Astrocyte of the cerebellum (primary cell): ENCODE results near the gene SIRT7.

Experiments
- DNase-seq: peaks from one replicate; pipeline ENCODE4 v3.0.0-alpha.2; 2011; ENCODE audit warnings: low read depth
- H3K4me3 ChIP-seq: 2 replicates; pipeline ENCODE4 v1.5.1; 2011; ENCODE audit warnings: mild to moderate bottlenecking, low read depth, low read length, moderate library complexity
- CTCF ChIP-seq: IDR thresholded peaks from 2 replicates; pipeline ENCODE4 v1.5.1; 2012; ENCODE audit warnings: low read length, low read depth, moderate library complexity, mild to moderate bottlenecking; ENCODE audit errors: missing control alignments
- in situ Hi-C: cut with HindIII; loops from 2 replicates; pipeline ENCODE4 v1.10.0; 2017; ENCODE audit warnings: low sequenced_read_pairs

Gene SIRT7

GRCh38 chr17:81878294-81878693 is 39.7 kb downstream of the SIRT7 start:
- TF ChIP-seq CTCF = no peak
- H3K4me3 ChIP-seq = no peak overlapping the region
- in situ Hi-C loops = no loop called here
- no peak for DNase-seq

DNA sequence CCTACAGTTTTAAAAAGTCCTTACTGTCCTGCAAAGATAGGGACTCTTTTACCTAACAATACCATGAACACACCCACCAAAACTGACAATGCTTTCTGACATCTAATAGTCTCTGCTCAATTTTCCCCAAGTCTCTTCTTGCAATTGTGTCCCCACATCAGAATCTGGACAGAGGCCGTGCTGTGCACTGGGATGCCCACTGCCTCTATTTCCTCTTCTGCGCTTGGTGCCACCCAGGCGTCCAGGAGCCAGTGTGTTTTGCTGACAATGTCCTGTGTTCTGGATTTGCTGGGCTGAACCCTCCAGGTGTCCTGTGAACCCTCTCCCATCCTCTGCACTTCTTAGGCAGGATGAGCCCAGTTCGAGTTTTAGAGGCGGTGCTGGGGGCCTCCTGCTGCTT is 40.4 kb downstream of the SIRT7 start:
- in situ Hi-C loops = no loop called here
- no peak for TF ChIP-seq CTCF
- DNase-seq = no peak
- H3K4me3 ChIP-seq = no peak overlapping the region

- in situ Hi-C loops = no loop called here
- no peak for DNase-seq
- peak; percentile 22 for TF ChIP-seq CTCF
- peak overlapping the region; percentile 84 for H3K4me3 ChIP-seq
These were observed 46.4 kb downstream of the SIRT7 start for GRCh38 chr17:81871387-81872230.

- in situ Hi-C loops = no loop called here
- TF ChIP-seq CTCF = no peak
- H3K4me3 ChIP-seq = peak within 1 kb of the TSS; percentile 84
- no peak for DNase-seq
These were observed 47.0 kb downstream of the SIRT7 start, which contains the start of gene ARHGDIA for GRCh38 chr17:81870981-81871386. ARHGDIA (minus strand) TSS chr17:81871337; CDS start chr17:81869930, 1,407 bp downstream.

DNA sequence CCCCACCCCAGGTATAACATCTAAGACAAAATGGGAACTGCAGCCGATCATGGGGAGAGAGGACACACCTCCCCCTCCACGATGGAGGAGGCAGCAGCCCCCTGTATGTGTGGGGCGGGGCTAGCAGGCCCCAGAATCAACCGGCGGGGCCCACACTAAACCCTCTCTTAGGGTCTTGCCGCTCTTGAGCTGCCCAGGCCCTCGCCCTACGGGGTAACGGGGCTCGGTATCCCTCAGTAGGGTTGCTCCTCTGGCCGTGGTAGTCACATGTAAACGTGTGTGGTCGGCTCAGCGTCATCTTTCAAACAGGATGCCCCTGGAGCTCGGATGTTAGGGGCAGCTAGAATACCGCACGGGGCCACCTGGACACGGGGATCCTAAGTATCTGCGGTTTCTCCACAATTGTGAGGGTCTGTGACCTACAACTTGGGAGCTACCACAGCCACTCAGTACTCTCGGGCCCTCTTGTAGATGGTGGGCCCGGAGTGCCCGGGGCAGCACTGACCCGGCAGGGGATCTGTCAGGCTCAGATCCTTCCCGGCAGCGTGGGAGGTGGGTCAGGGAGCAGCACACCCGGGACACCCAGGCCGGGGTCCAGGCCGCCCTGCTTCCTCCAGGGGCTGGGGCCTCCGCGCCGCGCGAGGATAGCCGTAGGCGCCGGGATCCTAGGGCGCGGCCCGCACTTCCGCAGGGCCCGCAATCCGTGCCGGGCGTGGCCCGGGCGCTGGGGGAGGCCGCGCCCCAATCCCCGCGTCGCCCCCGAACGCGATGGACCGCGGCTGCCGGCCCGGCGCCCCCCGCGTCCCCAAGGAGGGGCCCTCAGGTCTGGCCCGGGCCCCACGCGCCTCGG is 47.6 kb downstream of the SIRT7 start:
- no peak for TF ChIP-seq CTCF
- no peak for DNase-seq
- peak overlapping the region; percentile 84 for H3K4me3 ChIP-seq
- in situ Hi-C loops = no loop called here

GRCh38 chr17:81869221-81870130 is 48.5 kb downstream of the SIRT7 start:
- DNase-seq = no peak
- in situ Hi-C loops = no loop called here
- peak; percentile 92 for TF ChIP-seq CTCF
- H3K4me3 ChIP-seq = peak overlapping the region; percentile 84
